HG03565 (cell line): Measurements from ENCODE around the gene ETS2.

Source experiments
- ATAC-seq: cut with Tn5 transposase; IDR thresholded peaks from one replicate; pipeline ENCODE4 v1.9.1; 2021; ENCODE audit warnings: mild to moderate bottlenecking, moderate library complexity; ENCODE audit not compliant: unreplicated experiment

The ETS2 gene

DNA sequence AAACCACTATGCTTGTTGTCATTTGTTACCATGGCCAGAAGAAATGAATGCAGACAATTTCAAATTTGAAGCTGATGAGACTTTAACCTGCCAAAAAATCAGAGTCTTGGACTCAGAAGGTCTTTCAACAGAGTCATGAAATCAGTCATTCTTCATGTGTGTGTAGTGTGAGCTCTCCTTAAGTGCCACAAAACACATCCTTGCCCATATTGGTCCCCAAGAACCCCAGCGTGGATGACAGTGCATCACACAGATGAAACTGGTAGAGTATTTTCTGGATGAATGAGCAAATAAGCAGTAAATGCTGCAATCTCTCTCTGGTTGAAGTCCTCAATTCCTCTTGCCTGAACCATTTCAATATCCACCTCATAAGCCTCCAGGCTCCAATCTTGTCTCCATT, 28.7 kb upstream of the ETS2 start:
- no peak for ATAC-seq

GRCh38 chr21:38777531-38777930, 28.2 kb upstream of the ETS2 start:
- no peak for ATAC-seq

- ATAC-seq: peak; percentile 83
These were observed 24.9 kb upstream of the ETS2 start for GRCh38 chr21:38780879-38781278.

GRCh38 chr21:38784458-38785266, 21.1 kb upstream of the ETS2 start:
- no peak for ATAC-seq

DNA sequence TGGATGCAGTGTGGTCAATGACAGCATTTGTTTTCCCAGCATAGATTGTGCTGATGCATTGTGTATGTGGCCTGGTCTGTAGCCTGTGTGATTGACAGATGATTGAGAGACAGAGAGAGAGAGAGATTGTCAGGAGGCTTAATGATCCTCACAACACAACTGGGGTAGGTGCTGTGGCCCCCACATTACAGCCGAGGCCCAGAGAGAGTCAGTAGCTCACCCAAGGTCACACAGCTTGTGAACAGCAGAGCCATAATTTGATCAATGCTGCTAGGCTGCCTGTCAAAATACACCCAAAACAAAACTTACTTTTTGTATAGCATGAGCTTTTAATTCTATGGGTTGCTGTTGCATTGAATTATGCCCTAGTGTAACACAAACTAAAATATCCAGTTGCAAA, 20.2 kb upstream of the ETS2 start:
- ATAC-seq: no peak

DNA sequence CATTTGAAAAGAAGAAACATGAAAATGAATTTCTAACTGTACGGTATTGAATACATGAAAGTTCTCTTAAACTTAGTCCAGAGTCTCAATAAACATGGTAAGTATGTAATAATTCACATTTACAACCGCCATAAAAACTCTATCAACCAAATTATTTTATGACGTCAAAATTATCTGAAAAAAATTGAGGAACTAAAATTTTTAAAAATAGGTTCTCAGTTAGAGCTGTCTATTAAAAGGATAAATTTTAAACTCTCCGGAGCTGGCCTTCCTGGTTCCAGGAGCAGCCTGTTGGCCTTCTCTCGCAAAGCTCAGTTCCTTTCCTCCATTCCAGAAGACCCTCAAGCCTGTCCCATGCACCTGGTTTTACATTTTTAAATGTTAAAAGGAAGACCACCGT, 18.7 kb upstream of the ETS2 start:
- no peak for ATAC-seq

- peak; percentile 45 for ATAC-seq
These were observed 18.1 kb upstream of the ETS2 start for GRCh38 chr21:38787461-38788274.

DNA sequence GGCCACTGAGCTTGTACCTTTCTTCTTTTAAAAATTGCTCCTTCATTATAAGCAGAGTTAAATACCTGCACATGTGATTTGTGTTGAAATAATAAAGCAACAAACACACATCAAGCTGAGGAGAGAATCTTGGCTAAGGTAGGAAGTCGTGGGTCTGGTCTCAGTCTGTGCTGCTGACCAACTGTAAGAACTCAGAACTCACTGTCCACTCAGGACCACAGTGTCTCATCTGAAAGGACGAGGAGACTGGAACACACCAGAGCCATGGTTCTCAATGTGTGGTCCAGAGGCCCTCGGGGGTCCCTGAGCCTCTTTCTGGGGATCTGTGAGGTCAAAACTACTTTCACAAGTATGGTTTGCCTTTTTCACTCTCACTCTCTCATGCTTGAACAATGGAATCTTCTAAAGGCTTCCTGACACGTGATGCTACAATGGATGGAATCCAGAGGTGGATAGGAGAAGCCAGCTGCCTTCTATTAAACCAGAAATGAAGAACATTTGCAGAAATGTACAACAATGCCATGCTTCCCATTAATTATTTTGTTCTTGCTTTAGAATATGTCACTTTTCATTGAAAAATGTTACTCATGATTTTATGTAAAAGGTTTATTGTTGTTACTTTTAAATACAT, 17.3 kb upstream of the ETS2 start:
- no peak for ATAC-seq

- ATAC-seq: no peak
These were observed 16.5 kb upstream of the ETS2 start for GRCh38 chr21:38789275-38789674.

GRCh38 chr21:38790059-38790458, 15.7 kb upstream of the ETS2 start:
- no peak for ATAC-seq

DNA sequence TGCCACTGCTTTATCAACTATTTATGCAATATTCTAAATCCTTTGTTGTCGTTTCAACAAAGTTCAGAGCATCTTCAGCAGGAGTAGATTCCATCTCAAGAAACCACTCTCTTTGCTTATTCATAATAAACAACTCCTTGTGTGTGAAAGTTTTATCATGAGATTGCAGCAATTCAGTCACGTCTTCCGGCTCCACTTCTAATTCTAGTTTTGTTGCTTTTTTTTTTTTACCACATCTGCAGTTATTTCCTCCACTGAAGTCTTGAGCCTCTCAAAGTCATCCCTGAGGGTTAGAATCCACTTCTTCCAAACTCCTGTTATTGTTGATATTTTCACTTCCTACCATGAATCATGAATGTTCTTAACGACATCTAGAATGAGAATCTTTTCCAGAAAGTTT, 14.8 kb upstream of the ETS2 start:
- no peak for ATAC-seq

- ATAC-seq: no peak
These were observed 12.9 kb upstream of the ETS2 start for GRCh38 chr21:38792676-38793459.

- ATAC-seq: no peak
These were observed 11.6 kb upstream of the ETS2 start for GRCh38 chr21:38793926-38794713.

DNA sequence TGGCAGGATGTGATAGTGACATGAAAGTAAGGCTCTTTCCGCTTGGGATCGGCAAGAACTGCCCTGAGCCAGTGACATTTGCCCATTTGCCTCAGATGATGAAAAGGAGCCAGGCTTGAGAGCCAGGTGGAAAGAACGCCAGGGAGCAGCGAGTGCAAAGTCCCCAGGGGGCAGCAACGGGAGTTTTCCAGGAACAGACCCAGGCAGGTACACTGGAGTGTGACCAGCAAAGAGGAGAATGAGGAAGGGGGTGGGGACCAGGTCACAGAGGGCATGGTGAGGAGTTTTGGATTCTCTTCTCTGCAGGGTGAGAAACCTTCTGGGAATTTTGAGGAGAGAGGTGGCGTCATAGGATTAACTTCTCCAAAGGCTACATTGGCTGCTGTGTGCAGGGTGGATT, 10.8 kb upstream of the ETS2 start:
- no peak for ATAC-seq

DNA sequence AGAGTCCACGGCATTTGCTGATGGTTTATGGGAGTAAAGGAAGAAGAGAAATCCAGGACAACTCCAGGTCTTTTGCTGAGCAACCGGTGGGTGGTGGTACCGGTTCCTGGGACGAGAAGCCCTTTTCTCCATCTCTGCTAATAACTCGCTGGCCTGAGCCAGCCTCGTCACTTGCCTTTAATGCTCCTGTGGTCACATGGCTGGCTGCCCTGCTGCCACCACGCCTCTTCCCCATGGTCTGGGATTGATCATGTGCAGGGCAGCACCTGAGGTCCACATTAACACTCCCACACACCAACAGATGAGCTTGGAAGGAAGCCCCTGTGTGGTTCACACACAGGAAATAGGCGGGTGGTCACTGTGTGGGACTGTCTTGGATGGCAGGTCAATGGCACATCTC, 10.3 kb upstream of the ETS2 start:
- no peak for ATAC-seq

DNA sequence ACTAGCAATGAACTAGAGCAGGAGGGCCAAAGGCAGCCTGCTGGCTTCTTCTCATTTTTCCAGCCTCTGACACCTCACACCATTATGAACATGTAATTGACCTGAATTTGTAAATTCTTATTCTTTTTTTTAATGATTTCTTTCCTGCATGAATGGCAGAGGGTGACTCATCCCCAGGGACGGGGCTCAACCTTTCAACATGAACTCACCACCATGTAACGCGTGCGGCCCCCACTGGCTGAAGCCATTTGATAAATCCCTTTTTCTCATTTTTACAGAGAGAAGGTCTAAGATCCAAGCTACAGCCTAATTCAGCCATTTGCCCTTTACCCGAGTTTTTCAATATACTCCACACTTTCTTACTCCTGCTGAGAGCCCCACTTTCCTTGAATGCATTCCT, 9.3 kb upstream of the ETS2 start:
- no peak for ATAC-seq

- ATAC-seq: no peak
These were observed 8.3 kb upstream of the ETS2 start for GRCh38 chr21:38797470-38797869.

DNA sequence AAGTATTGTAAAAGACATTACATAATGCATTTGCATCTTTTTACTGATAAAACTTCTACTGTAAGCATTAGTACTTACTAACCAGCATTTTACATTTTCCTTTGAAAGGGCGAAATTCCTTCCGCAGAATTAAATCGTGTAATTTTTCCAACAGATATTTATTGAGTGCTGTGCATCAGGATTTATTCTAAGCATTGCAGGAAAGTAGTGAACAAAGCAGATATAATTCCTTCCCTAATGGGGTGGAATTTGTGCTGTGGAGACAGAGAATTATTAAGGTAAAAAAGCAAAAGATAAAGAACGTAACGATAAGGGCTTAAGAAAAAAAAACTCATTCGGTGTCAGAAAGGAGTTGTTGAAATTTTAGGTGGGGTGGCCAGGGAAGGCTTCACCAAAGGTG, 7.6 kb upstream of the ETS2 start:
- ATAC-seq: no peak

DNA sequence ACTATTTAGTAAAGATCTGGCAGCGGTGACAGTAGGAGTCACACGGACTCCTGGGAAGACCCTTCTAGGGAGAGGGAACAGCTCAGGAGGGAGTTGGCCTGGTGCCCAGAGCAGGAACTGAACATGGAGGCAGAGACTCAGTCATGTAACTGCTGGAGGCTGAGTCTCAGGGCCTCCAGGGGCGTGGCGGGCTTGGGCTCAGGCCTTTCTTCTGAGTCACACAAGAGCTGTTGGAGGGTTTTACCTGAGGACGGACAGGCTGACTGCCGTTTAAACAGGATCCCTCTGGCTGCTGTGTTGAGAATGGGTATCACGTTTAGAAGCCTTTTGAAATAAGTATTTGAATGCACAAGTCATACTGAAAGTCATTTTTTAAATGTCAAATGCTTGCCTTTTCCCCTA, 7.2 kb upstream of the ETS2 start:
- ATAC-seq: no peak

GRCh38 chr21:38800046-38800758, 5.5 kb upstream of the ETS2 start:
- no peak for ATAC-seq
